Measurements from ENCODE around the gene ARHGEF18. TPM values are rescaled to one million over a fixed set of nuclear protein-coding genes. Genes with fewer than 3 reads are reported as not detected.

Gene ARHGEF18
- total and polyA plus RNA-seq, 2 experiments from 2014 or later, result 12.8 to 47.6 TPM

DNA sequence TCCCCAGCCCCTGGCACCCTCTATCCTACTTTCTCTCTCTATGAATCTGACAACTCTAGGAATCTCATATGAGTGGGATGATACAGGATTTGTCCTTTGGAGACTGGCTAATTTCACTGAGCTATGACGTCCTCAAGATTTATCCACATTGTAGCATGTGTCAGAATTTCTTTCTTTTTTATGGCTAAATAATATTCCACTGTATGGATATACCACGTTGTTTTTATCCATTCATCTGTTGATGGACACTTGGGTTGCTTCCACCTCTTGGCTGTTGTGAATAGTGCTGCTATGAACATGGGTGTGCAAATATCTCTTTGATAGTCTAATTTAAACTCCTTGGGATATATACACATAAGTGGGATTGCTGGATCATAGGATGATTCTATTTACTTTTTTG lies 30.6 kb upstream of the ARHGEF18 start:
- no peak overlapping the region for H2AFZ ChIP-seq
- TF ChIP-seq, protein P1, sequence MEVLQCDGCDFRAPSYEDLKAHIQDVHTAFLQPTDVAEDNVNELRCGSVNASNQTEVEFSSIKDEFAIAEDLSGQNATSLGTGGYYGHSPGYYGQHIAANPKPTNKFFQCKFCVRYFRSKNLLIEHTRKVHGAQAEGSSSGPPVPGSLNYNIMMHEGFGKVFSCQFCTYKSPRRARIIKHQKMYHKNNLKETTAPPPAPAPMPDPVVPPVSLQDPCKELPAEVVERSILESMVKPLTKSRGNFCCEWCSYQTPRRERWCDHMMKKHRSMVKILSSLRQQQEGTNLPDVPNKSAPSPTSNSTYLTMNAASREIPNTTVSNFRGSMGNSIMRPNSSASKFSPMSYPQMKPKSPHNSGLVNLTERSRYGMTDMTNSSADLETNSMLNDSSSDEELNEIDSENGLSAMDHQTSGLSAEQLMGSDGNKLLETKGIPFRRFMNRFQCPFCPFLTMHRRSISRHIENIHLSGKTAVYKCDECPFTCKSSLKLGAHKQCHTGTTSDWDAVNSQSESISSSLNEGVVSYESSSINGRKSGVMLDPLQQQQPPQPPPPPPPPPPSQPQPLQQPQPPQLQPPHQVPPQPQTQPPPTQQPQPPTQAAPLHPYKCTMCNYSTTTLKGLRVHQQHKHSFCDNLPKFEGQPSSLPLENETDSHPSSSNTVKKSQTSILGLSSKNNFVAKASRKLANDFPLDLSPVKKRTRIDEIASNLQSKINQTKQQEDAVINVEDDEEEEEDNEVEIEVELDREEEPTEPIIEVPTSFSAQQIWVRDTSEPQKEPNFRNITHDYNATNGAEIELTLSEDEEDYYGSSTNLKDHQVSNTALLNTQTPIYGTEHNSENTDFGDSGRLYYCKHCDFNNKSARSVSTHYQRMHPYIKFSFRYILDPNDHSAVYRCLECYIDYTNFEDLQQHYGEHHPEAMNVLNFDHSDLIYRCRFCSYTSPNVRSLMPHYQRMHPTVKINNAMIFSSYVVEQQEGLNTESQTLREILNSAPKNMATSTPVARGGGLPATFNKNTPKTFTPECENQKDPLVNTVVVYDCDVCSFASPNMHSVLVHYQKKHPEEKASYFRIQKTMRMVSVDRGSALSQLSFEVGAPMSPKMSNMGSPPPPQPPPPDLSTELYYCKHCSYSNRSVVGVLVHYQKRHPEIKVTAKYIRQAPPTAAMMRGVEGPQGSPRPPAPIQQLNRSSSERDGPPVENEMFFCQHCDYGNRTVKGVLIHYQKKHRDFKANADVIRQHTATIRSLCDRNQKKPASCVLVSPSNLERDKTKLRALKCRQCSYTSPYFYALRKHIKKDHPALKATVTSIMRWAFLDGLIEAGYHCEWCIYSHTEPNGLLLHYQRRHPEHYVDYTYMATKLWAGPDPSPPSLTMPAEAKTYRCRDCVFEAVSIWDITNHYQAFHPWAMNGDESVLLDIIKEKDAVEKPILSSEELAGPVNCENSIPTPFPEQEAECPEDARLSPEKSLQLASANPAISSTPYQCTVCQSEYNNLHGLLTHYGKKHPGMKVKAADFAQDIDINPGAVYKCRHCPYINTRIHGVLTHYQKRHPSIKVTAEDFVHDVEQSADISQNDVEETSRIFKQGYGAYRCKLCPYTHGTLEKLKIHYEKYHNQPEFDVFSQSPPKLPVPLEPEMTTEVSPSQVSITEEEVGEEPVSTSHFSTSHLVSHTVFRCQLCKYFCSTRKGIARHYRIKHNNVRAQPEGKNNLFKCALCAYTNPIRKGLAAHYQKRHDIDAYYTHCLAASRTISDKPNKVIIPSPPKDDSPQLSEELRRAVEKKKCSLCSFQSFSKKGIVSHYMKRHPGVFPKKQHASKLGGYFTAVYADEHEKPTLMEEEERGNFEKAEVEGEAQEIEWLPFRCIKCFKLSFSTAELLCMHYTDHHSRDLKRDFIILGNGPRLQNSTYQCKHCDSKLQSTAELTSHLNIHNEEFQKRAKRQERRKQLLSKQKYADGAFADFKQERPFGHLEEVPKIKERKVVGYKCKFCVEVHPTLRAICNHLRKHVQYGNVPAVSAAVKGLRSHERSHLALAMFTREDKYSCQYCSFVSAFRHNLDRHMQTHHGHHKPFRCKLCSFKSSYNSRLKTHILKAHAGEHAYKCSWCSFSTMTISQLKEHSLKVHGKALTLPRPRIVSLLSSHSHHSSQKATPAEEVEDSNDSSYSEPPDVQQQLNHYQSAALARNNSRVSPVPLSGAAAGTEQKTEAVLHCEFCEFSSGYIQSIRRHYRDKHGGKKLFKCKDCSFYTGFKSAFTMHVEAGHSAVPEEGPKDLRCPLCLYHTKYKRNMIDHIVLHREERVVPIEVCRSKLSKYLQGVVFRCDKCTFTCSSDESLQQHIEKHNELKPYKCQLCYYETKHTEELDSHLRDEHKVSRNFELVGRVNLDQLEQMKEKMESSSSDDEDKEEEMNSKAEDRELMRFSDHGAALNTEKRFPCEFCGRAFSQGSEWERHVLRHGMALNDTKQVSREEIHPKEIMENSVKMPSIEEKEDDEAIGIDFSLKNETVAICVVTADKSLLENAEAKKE (CRISPR knock-in tag; IDR thresholded peaks at IDR 0.05), result no peak
- no peak for TF ChIP-seq STAT1 (IDR thresholded peaks at IDR 0.05; ENCODE audit: unreplicated experiment)
- TF ChIP-seq REST (IDR thresholded peaks at IDR 0.05; ENCODE audit: unreplicated experiment), result no peak
- H4K20me1 ChIP-seq (replicated peaks; ENCODE audit: insufficient read depth), result no peaks in the 10 kb centered on the region
- no peaks in the 10 kb centered on the region for H3K36me3 ChIP-seq (ENCODE audit: insufficient read depth)
- H3K79me2 ChIP-seq (replicated peaks; ENCODE audit: insufficient read depth), result no peaks in the 10 kb centered on the region
- ATAC-seq, result no peak
- H3F3A ChIP-seq (replicated peaks; ENCODE audit: low read depth), result no peaks in the 10 kb centered on the region
- H3K4me1 ChIP-seq (ENCODE audit: insufficient read depth), result no peaks in the 10 kb centered on the region
- no peak for DNase-seq (ENCODE audit: low spot score)
- no peak overlapping the region for H3K27ac ChIP-seq (ENCODE audit: low read depth)
- H3K4me3 Mint-ChIP-seq, result no peak overlapping the region
- H3K27ac Mint-ChIP-seq, result no peak overlapping the region
- H3K4me3 ChIP-seq, result no peak overlapping the region
- H3K4me1 Mint-ChIP-seq, result no peaks in the 10 kb centered on the region
- no peak overlapping the region for H3K4me2 ChIP-seq
- H3K27me3 Mint-ChIP-seq (ENCODE audit: insufficient read depth, low read depth, poor library complexity), result peaks cover 1% of the 10 kb centered on the region
- peaks cover 8% of the 10 kb centered on the region; the same call in 2 of the 3 replicates for H3K36me3 Mint-ChIP-seq (ENCODE audit: low read depth)
- H3K9me2 ChIP-seq (ENCODE audit: insufficient read depth), result no peaks in the 10 kb centered on the region
- H3K9me3 Mint-ChIP-seq, result peaks cover 28% of the 10 kb centered on the region
- H3K27me3 ChIP-seq (ENCODE audit: insufficient read depth), result no peaks in the 10 kb centered on the region
